SW480 (cell line): ENCODE measurements around the gene TBC1D3L.
"Not testable (repeated sequence)": the region's sequence is repeated elsewhere in the genome, so short reads cannot be mapped to it uniquely, and the experiment has no call there.

Source experiments
- DNase-seq: peaks from one replicate; pipeline ENCODE4 v3.0.0-alpha.2; 2016; ENCODE audit warnings: low spot score

TBC1D3L gene

GRCh38 chr17:37988960-37989359 is at the start of gene TBC1D3L:
Gene TBC1D3L, minus strand, starts transcription at chr17:37989060. Its CDS starts 1,540 bp downstream, at chr17:37987520.
- DNase-seq = not testable (repeated sequence)

GRCh38 chr17:38003676-38004075 is 14.8 kb upstream of the TBC1D3L start, which contains the start of gene TBC1D3D:
Gene TBC1D3D, plus strand, starts transcription at chr17:38003976. Its CDS starts 1,585 bp downstream, at chr17:38005561.
- DNase-seq = not testable (repeated sequence)
